ENCODE data around the gene LCN6.

GRCh38 chr9:136725612-136726011 is 22.7 kb downstream of the LCN6 start:
- TF ChIP-seq FOXM1 (IDR thresholded peaks at IDR 0.05; ENCODE audit: borderline replicate concordance) (no peak), FOXK2 (IDR thresholded peaks at IDR 0.05) (no peak), ARNT (IDR thresholded peaks at IDR 0.05) (no peak), NFRKB (IDR thresholded peaks at IDR 0.05) (no peak), CTBP1 (IDR thresholded peaks at IDR 0.05; ENCODE audit: borderline replicate concordance) (no peak), LEF1 (IDR thresholded peaks at IDR 0.05; ENCODE audit: borderline replicate concordance) (no peak), L3MBTL2 (conservative IDR thresholded peaks at IDR 0.05) (no peak), TARDBP (IDR thresholded peaks at IDR 0.05) (no peak), SP1 (IDR thresholded peaks at IDR 0.05) (no peak), ELF4 (IDR thresholded peaks at IDR 0.05) (no peak), SUZ12 (IDR thresholded peaks at IDR 0.05) (no peak), HDGF (IDR thresholded peaks at IDR 0.05; ENCODE audit: borderline replicate concordance) (no peak), ZNF384 (IDR thresholded peaks at IDR 0.05) (no peak)
- TF ChIP-seq, protein P1, sequence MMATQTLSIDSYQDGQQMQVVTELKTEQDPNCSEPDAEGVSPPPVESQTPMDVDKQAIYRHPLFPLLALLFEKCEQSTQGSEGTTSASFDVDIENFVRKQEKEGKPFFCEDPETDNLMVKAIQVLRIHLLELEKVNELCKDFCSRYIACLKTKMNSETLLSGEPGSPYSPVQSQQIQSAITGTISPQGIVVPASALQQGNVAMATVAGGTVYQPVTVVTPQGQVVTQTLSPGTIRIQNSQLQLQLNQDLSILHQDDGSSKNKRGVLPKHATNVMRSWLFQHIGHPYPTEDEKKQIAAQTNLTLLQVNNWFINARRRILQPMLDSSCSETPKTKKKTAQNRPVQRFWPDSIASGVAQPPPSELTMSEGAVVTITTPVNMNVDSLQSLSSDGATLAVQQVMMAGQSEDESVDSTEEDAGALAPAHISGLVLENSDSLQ (IDR thresholded peaks at IDR 0.05): no peak
